ENCODE measurements around the gene ESPN.

GRCh38 chr1:6418668-6419396 is 5.7 kb upstream of the ESPN start:
- TF ChIP-seq, protein P1, sequence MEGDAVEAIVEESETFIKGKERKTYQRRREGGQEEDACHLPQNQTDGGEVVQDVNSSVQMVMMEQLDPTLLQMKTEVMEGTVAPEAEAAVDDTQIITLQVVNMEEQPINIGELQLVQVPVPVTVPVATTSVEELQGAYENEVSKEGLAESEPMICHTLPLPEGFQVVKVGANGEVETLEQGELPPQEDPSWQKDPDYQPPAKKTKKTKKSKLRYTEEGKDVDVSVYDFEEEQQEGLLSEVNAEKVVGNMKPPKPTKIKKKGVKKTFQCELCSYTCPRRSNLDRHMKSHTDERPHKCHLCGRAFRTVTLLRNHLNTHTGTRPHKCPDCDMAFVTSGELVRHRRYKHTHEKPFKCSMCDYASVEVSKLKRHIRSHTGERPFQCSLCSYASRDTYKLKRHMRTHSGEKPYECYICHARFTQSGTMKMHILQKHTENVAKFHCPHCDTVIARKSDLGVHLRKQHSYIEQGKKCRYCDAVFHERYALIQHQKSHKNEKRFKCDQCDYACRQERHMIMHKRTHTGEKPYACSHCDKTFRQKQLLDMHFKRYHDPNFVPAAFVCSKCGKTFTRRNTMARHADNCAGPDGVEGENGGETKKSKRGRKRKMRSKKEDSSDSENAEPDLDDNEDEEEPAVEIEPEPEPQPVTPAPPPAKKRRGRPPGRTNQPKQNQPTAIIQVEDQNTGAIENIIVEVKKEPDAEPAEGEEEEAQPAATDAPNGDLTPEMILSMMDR (IDR thresholded peaks at IDR 0.05): no peak
- TF ChIP-seq ZFX (IDR thresholded peaks at IDR 0.05; ENCODE audit: borderline replicate concordance): no peak

Data from 22Rv1 (cell line).